SK-N-SH treated with all-trans-retinoic acid at 6 μM for 48 hours (cell line): ENCODE results near the gene RHOC.
"Not testable (repeated sequence)": the region's sequence is repeated elsewhere in the genome, so short reads cannot be mapped to it uniquely, and the experiment has no call there.

Source experiments
- ATAC-seq: fragments of 200-7000 bp; cut with Tn5 transposase; 3 replicates; pipeline ENCODE4 v1.9.1; 2020; ENCODE audit warnings: mild to moderate bottlenecking, moderate library complexity
- ARNTL ChIP-seq: fragments of 450-650 bp; formaldehyde crosslinking; IDR thresholded peaks from 2 replicates; pipeline ENCODE4 v1.5.0; 2020; ENCODE audit warnings: low read depth, mild to moderate bottlenecking, moderate library complexity, borderline replicate concordance
- BACH2 ChIP-seq: fragments of 250-450 bp; sonication (Bioruptor Pico); IDR thresholded peaks from 2 replicates; pipeline ENCODE4 v1.9.0; 2021; ENCODE audit warnings: mild to moderate bottlenecking, borderline replicate concordance
- CREB5 ChIP-seq: fragments of 250-450 bp; sonication (Bioruptor Pico); IDR thresholded peaks from 2 replicates; pipeline ENCODE4 v1.5.1; 2020; ENCODE audit warnings: low read depth, mild to moderate bottlenecking, moderate library complexity
- CSDC2 ChIP-seq: fragments of 250-450 bp; sonication (Bioruptor Pico); IDR thresholded peaks from 2 replicates; pipeline ENCODE4 v1.5.0; 2020; ENCODE audit warnings: mild to moderate bottlenecking, moderate library complexity
- CSRNP3 ChIP-seq: fragments of 250-450 bp; sonication (Bioruptor Pico); IDR thresholded peaks from 2 replicates; pipeline ENCODE4 v1.5.1; 2021; ENCODE audit warnings: mild to moderate bottlenecking, moderate library complexity
- ESRRG ChIP-seq: fragments of 250-450 bp; sonication (Bioruptor Pico); IDR thresholded peaks from 2 replicates; pipeline ENCODE4 v1.6.1; 2021; ENCODE audit warnings: mild to moderate bottlenecking
- GLIS3 ChIP-seq: fragments of 250-450 bp; sonication (Bioruptor Pico); IDR thresholded peaks from 2 replicates; pipeline ENCODE4 v1.5.0; 2020; ENCODE audit warnings: mild to moderate bottlenecking, moderate library complexity
- ISL1 ChIP-seq: fragments of 250-450 bp; sonication (Bioruptor Pico); IDR thresholded peaks from 2 replicates; pipeline ENCODE4 v2.1.2; 2022; ENCODE audit warnings: mild to moderate bottlenecking, moderate library complexity
- OSR1 ChIP-seq: fragments of 250-450 bp; sonication (Bioruptor Pico); IDR thresholded peaks from 2 replicates; pipeline ENCODE4 v1.8.0; 2022; ENCODE audit warnings: moderate library complexity, mild to moderate bottlenecking, inconsistent platforms
- PATZ1 ChIP-seq: fragments of 250-450 bp; sonication (Bioruptor Pico); IDR thresholded peaks from 2 replicates; pipeline ENCODE4 v1.8.0; 2020; ENCODE audit warnings: mild to moderate bottlenecking, moderate library complexity, borderline replicate concordance
- PPARA ChIP-seq: fragments of 250-450 bp; sonication (Bioruptor Pico); IDR thresholded peaks from 2 replicates; pipeline ENCODE4 v1.5.0; 2020; ENCODE audit warnings: mild to moderate bottlenecking, borderline replicate concordance
- RARB ChIP-seq: fragments of 250-450 bp; sonication (Bioruptor Pico); IDR thresholded peaks from 2 replicates; pipeline ENCODE4 v1.8.0; 2021; ENCODE audit warnings: mild to moderate bottlenecking, moderate library complexity
- SNAI2 ChIP-seq: fragments of 250-450 bp; sonication (Bioruptor Pico); IDR thresholded peaks from 2 replicates; pipeline ENCODE4 v1.5.0; 2020; ENCODE audit warnings: mild to moderate bottlenecking, moderate library complexity
- TCF4 ChIP-seq: fragments of 250-450 bp; sonication (Bioruptor Pico); IDR thresholded peaks from 2 replicates; pipeline ENCODE4 v1.8.0; 2021; ENCODE audit warnings: mild to moderate bottlenecking, moderate library complexity, borderline replicate concordance
- TOX ChIP-seq: fragments of 250-450 bp; sonication (Bioruptor Pico); IDR thresholded peaks from 2 replicates; pipeline ENCODE4 v1.8.0; 2021; ENCODE audit warnings: mild to moderate bottlenecking, moderate library complexity, borderline replicate concordance
- TSHZ2 ChIP-seq: fragments of 250-450 bp; sonication (Bioruptor Pico); IDR thresholded peaks from 2 replicates; pipeline ENCODE4 v1.5.0; 2020; ENCODE audit warnings: mild to moderate bottlenecking, moderate library complexity
- ZC3H10 ChIP-seq: fragments of 250-450 bp; sonication (Bioruptor Pico); IDR thresholded peaks from 2 replicates; pipeline ENCODE4 v1.5.1; 2021; ENCODE audit warnings: mild to moderate bottlenecking, moderate library complexity
- ZFP3 ChIP-seq: fragments of 250-450 bp; sonication (Bioruptor Pico); IDR thresholded peaks from 2 replicates; pipeline ENCODE4 v1.5.0; 2020; ENCODE audit warnings: mild to moderate bottlenecking, moderate library complexity
- ZFP30 ChIP-seq: fragments of 450-650 bp; formaldehyde crosslinking; IDR thresholded peaks from 2 replicates; pipeline ENCODE4 v1.5.0; 2022; ENCODE audit warnings: mild to moderate bottlenecking, moderate library complexity
- ZNF70 ChIP-seq: fragments of 450-650 bp; formaldehyde crosslinking; IDR thresholded peaks from 2 replicates; pipeline ENCODE4 v1.5.0; 2020; ENCODE audit warnings: mild to moderate bottlenecking, moderate library complexity
- ZNF8 ChIP-seq: fragments of 450-650 bp; formaldehyde crosslinking; IDR thresholded peaks from 2 replicates; pipeline ENCODE4 v1.5.0; 2020; ENCODE audit warnings: mild to moderate bottlenecking, moderate library complexity

The RHOC gene

GRCh38 chr1:112722601-112723510 is 15.9 kb upstream of the RHOC start (continued):
- TF ChIP-seq PATZ1 (CRISPR knock-in tag) (no peak), ZNF8 (CRISPR knock-in tag) (no peak), SNAI2 (CRISPR knock-in tag) (no peak)

GRCh38 chr1:112721966-112722524 is 15.1 kb upstream of the RHOC start:
- no peak for ATAC-seq
- TF ChIP-seq GLIS3 (no peak), TCF4 (CRISPR knock-in tag) (no peak), PPARA (no peak), ISL1 (CRISPR knock-in tag) (no peak), CSRNP3 (CRISPR knock-in tag) (no peak)

GRCh38 chr1:112721294-112721693 is 14.4 kb upstream of the RHOC start:
- ATAC-seq = not testable (repeated sequence)

GRCh38 chr1:112720800-112721199 is 13.9 kb upstream of the RHOC start:
- ATAC-seq = no peak
- TF ChIP-seq ESRRG (CRISPR knock-in tag) (no peak), TCF4 (CRISPR knock-in tag) (no peak), TOX (no peak), ZNF8 (CRISPR knock-in tag) (no peak), OSR1 (CRISPR knock-in tag) (no peak), CSRNP3 (CRISPR knock-in tag) (no peak), CREB5 (CRISPR knock-in tag) (no peak), ISL1 (CRISPR knock-in tag) (no peak), ARNTL (CRISPR knock-in tag) (no peak), ZFP3 (CRISPR knock-in tag) (no peak), PATZ1 (CRISPR knock-in tag) (no peak), ZFP30 (CRISPR knock-in tag) (no peak), BACH2 (CRISPR knock-in tag) (no peak), ZC3H10 (CRISPR knock-in tag) (no peak), CSDC2 (no peak), GLIS3 (no peak), TSHZ2 (CRISPR knock-in tag) (no peak), ZNF70 (no peak), RARB (CRISPR knock-in tag) (no peak)
- TF ChIP-seq, all 23 proteins: peak for 0
